Measurements from ENCODE around the gene CXCL13. TPM values are rescaled to one million over a fixed set of nuclear protein-coding genes. Genes with fewer than 3 reads are reported as not detected.

CXCL13 gene
- total and polyA plus RNA-seq, 11 donors = 0.24 TPM; not detected in 10

GRCh38 chr4:77601614-77602187 lies 3.9 kb upstream of the CXCL13 start:
- intact Hi-C loops (cut with DNase I) = loop anchor here (1.0 to 10.0 kb wide), 10 partner anchors 117 to 357 kb away; no protein-coding TSS in a partner anchor
- TF ChIP-seq CTCF (IDR thresholded peaks at IDR 0.05) = no peak
- no peak for TF ChIP-seq POLR2A (IDR thresholded peaks at IDR 0.05)
- WGBS, 4 donors = 61 to 77% (median 66%) methylated on average over 4 of the region's 4 CpGs

GRCh38 chr4:77613267-77613666 lies 7.6 kb downstream of the CXCL13 start:
- peak overlapping the region in 6 of 12 donors; percentile 4 to 43 (median 29) for H3K4me3 ChIP-seq
- ATAC-seq (peak; percentile 61 to 96 (median 88)), DNase-seq (peak in 4 of 5 donors; percentile 55 to 68 (median 62))
- no peaks in the 10 kb centered on the region for H3K36me3 ChIP-seq
- H3K4me1 ChIP-seq = peaks cover 0 to 3% (median 0%) of the 10 kb centered on the region in 12 donors
- H3K27ac ChIP-seq = peak overlapping the region in 1 of 12 donors; percentile 24
- H3K27me3 ChIP-seq = peaks cover 0 to 3% (median 0%) of the 10 kb centered on the region in 9 donors
- 30 to 54% (median 50%) methylated on average over 7 of the region's 7 CpGs for WGBS, 4 donors
- no peaks in the 10 kb centered on the region for H3K9me3 ChIP-seq
- intact Hi-C loops (cut with DNase I) = no loop called here
- TF ChIP-seq CTCF (IDR thresholded peaks at IDR 0.05) (no peak), POLR2A (IDR thresholded peaks at IDR 0.05) (no peak)

More at GRCh38 chr4:77601614-77602187, 3.9 kb upstream of the CXCL13 start:
- peaks cover 0 to 2% (median 0%) of the 10 kb centered on the region in 9 donors for H3K27me3 ChIP-seq
- no peak overlapping the region for H3K4me3 ChIP-seq
- no peak overlapping the region for H3K27ac ChIP-seq
- no peaks in the 10 kb centered on the region for H3K4me1 ChIP-seq
- H3K9me3 ChIP-seq = no peaks in the 10 kb centered on the region
- H3K36me3 ChIP-seq = no peaks in the 10 kb centered on the region
- ATAC-seq (no peak), DNase-seq (no peak)

GRCh38 chr4:77615153-77615552 lies 9.5 kb downstream of the CXCL13 start:
- no peaks in the 10 kb centered on the region for H3K36me3 ChIP-seq
- no peak overlapping the region for H3K4me3 ChIP-seq
- ATAC-seq (no peak), DNase-seq (no peak)
- intact Hi-C loops (cut with DNase I) = loop anchor here in 8 of 10 donors (5.0 kb wide), 3 partner anchors 228 to 373 kb away; no protein-coding TSS in a partner anchor
- no peak overlapping the region for H3K27ac ChIP-seq
- 88 to 93% (median 90%) methylated on average over 5 of the region's 5 CpGs for WGBS, 4 donors
- no peak for TF ChIP-seq POLR2A (IDR thresholded peaks at IDR 0.05)
- no peak for TF ChIP-seq CTCF (IDR thresholded peaks at IDR 0.05)
- peaks cover 0 to 3% (median 0%) of the 10 kb centered on the region in 9 donors for H3K27me3 ChIP-seq
- peaks cover 0 to 4% (median 0%) of the 10 kb centered on the region in 12 donors for H3K4me1 ChIP-seq
- H3K9me3 ChIP-seq = no peaks in the 10 kb centered on the region

- peaks cover 0 to 4% (median 0%) of the 10 kb centered on the region in 12 donors for H3K4me1 ChIP-seq
- no peak for DNase-seq
- 78 to 98% (median 95%) methylated on average over 3 to 5 of the region's 5 CpGs for WGBS, 4 donors
- H3K36me3 ChIP-seq = no peaks in the 10 kb centered on the region
- no peak overlapping the region for H3K27ac ChIP-seq
- ATAC-seq = no peak
- H3K4me3 ChIP-seq = no peak overlapping the region
- intact Hi-C loops (cut with DNase I) = loop anchor here in 8 of 10 donors (5.0 kb wide), 3 partner anchors 230 to 375 kb away; no protein-coding TSS in a partner anchor
- TF ChIP-seq CTCF (IDR thresholded peaks at IDR 0.05) = no peak
- TF ChIP-seq POLR2A (IDR thresholded peaks at IDR 0.05) = no peak
- H3K27me3 ChIP-seq = peaks cover 0 to 10% (median 0%) of the 10 kb centered on the region in 9 donors
- no peaks in the 10 kb centered on the region for H3K9me3 ChIP-seq
These were observed 11.6 kb downstream of the CXCL13 start for GRCh38 chr4:77617203-77617602.
